ENCODE results near the gene GAA.

The GAA gene

DNA sequence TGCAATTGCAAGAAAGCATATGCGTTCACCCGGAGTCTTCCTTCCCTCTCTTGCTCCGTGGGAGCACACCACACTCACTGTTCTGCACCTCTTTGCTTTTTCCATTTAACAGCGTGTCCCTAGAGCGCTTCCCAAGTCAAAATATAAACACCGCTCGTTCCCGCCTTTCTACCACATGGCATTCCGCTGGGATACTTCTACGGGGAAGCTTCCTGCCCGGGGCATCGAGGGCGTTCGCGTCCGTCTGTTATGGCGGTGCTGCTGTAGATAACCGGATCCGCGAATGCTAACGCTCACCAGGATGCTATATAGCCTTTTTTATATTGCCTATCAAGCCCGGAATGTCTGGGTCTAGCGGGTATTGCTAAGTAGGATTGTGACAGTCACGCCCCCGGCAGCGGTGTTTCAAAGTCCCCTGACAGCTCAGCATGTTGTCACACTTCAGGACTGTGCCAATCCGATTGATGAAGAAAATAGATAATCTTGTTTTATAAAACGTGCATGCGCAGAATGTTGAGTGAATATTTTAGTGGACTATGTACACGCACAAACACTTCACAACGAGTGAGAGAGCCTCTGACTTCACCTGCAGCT lies 33.9 kb upstream of the GAA start:
- Histone ChIP-seq H3K4me1 (ENCODE audit: insufficient read depth, low read length) (peaks cover 12% of the 10 kb centered on the region), H3K27ac (ENCODE audit: low read depth, low read length) (no peak overlapping the region), H3K9me3 (ENCODE audit: insufficient read depth, low read depth, low read length) (no peaks in the 10 kb centered on the region), H3K36me3 (ENCODE audit: insufficient read depth, low read length) (no peaks in the 10 kb centered on the region), H3K27me3 (ENCODE audit: insufficient read depth, low read length) (no peaks in the 10 kb centered on the region), H3K4me3 (ENCODE audit: low read length) (no peak overlapping the region), H3K9ac (ENCODE audit: low read depth, low read length) (no peak overlapping the region)
- 95% methylated on average over 31 of the region's 31 CpGs for WGBS

DNA sequence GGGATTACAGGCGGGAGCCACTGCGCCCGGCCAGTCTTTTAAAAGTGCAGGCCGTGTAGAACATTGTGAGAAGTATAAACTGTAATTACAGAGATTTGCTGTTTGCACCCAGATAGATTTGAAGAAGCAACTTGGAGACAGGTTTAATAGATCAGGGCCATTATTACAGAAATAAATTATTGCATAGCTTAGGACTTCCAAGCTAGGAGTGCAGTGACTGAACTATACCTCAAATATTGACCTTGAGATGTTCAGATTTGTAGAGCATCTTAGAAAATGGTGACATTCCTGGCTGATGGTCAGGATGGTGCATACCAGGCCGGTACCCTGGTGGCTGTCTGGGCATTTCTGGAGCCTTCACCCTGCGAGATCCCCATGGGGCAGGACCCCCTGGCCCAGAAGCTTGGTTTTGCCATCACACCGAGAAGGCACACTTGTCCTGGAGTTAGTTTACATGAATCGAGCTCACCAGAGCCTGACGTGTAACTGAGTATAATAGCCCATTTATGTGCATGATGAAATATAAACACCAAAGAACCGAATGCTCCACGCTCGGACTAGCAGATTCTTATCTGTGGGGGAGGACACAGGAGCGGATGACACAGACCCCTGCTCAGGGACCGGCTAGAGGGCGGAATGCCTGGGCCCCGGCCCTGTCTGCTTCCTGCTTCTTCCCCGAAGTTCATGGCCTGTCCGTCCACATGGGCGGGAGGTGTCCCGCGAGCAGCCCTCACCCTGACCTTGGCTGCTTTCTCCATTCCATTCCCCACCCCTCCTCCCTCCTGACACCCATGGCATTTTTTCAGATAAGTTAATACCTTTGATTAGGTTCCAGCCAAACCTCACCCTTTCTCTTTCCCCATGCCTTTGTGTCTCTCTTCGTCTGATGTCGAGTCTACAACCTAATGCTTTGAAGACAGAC lies 32.8 kb upstream of the GAA start:
- Histone ChIP-seq H3K27me3 (ENCODE audit: insufficient read depth, low read length) (no peaks in the 10 kb centered on the region), H3K4me3 (ENCODE audit: low read length) (no peak overlapping the region), H3K4me1 (ENCODE audit: insufficient read depth, low read length) (peaks cover 12% of the 10 kb centered on the region), H3K27ac (ENCODE audit: low read depth, low read length) (no peak overlapping the region), H3K36me3 (ENCODE audit: insufficient read depth, low read length) (no peaks in the 10 kb centered on the region), H3K9me3 (ENCODE audit: insufficient read depth, low read depth, low read length) (no peaks in the 10 kb centered on the region), H3K9ac (ENCODE audit: low read depth, low read length) (no peak overlapping the region)
- 90% methylated on average over 23 of the region's 23 CpGs for WGBS

DNA sequence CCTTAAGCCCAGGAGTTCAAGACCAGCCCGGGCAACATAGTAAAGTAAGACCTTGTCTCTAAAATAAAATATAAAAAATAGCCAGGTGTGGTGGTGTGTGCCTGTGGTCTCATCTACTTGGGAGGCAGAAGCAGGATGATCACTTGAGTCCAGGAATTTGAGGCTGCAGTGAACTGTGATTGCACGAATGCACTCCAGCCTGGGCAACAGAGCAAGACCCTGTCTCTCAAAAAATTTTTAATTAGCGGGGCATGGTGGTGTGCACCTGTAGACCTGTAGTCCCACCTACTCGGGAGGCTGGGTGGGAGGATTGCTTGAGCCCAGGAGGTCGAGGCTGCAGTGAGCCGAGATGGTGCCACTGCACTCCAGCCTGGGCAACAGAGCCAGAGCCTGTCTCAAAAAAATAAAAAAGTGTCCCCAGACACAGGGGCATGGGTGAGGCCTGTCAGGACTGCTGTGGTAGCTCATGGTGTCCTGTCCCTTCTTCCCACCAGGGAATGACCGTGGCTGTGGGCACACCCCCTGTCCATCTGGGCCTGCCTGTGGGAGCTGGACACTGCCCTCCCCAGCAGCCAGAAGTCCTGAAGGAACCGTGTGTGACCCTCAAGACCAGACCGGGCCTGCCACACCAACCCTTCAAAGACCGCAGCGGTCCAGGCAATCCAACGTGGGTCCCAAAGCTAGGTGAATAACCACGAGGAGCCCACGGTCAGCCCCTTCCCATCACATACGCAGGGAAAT lies 30.8 kb upstream of the GAA start:
- Histone ChIP-seq H3K4me3 (ENCODE audit: low read length) (no peak overlapping the region), H3K9ac (ENCODE audit: low read depth, low read length) (no peak overlapping the region), H3K9me3 (ENCODE audit: insufficient read depth, low read depth, low read length) (no peaks in the 10 kb centered on the region), H3K27me3 (ENCODE audit: insufficient read depth, low read length) (no peaks in the 10 kb centered on the region), H3K27ac (ENCODE audit: low read depth, low read length) (no peak overlapping the region), H3K36me3 (ENCODE audit: insufficient read depth, low read length) (no peaks in the 10 kb centered on the region), H3K4me1 (ENCODE audit: insufficient read depth, low read length) (peaks cover 7% of the 10 kb centered on the region)
- 93% methylated on average over 15 of the region's 15 CpGs for WGBS

DNA sequence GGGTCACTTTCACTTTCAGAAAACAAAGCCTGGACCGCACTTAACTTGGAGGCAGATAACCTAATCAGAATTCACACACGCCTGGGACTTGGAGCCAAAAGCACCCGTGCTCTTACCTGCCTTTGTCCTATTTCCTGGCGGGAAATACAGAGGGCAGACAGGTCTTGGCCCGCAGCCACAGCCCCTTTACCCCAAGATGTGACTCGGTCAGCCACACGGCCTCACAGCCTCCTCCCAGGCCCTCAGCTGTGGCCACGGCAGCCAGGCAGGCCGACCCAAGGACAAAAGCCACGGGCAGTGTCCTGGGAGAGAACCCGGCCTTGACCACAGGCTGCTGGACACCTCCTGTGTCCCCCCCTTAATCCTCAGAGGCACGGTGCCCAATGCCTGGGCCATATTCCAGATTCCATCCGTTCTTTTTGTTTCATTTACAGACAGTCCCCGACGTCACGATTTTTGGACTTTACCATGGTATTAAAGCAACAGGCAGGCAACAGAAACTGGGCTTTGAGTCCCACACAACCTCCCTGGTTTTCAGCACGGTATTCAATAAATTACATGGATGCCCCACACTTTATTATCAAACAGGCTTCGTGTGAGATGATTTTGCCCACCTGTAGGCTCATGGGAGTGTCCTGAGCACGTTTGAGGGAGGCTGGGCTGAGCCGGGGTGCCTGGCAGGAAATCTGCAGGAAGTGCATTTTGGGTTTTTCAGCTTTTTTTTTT lies 30.1 kb upstream of the GAA start:
- Histone ChIP-seq H3K4me3 (ENCODE audit: low read length) (no peak overlapping the region), H3K9ac (ENCODE audit: low read depth, low read length) (no peak overlapping the region), H3K9me3 (ENCODE audit: insufficient read depth, low read depth, low read length) (no peaks in the 10 kb centered on the region), H3K4me1 (ENCODE audit: insufficient read depth, low read length) (no peaks in the 10 kb centered on the region), H3K27me3 (ENCODE audit: insufficient read depth, low read length) (no peaks in the 10 kb centered on the region), H3K27ac (ENCODE audit: low read depth, low read length) (no peak overlapping the region), H3K36me3 (ENCODE audit: insufficient read depth, low read length) (no peaks in the 10 kb centered on the region)
- WGBS, result 90% methylated on average over 20 of the region's 20 CpGs

DNA sequence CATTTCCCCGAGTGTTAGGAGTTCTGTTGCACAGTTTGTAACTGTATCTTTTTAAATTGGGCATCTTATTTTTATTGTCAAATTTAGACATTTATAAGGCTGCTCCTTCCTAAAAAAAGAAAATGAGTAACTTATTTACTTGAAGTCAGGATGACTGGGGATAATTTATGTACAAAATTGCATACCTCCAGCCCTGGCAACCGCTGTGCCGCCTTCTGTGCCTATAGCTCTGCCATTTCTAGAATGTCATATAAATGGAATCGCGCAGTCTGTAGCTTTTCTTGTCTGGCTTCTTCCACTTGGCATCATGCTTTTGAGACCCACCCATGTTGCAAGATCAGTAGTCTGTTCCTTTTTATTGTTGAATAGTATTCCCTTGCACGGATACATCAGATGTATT lies 29.0 kb upstream of the GAA start:
- Histone ChIP-seq H3K9ac (ENCODE audit: low read depth, low read length) (no peak overlapping the region), H3K27me3 (ENCODE audit: insufficient read depth, low read length) (no peaks in the 10 kb centered on the region), H3K9me3 (ENCODE audit: insufficient read depth, low read depth, low read length) (no peaks in the 10 kb centered on the region), H3K4me1 (ENCODE audit: insufficient read depth, low read length) (no peaks in the 10 kb centered on the region), H3K4me3 (ENCODE audit: low read length) (no peak overlapping the region), H3K36me3 (ENCODE audit: insufficient read depth, low read length) (no peaks in the 10 kb centered on the region), H3K27ac (ENCODE audit: low read depth, low read length) (no peak overlapping the region)
- WGBS, result 96% methylated on average over 6 of the region's 6 CpGs

DNA sequence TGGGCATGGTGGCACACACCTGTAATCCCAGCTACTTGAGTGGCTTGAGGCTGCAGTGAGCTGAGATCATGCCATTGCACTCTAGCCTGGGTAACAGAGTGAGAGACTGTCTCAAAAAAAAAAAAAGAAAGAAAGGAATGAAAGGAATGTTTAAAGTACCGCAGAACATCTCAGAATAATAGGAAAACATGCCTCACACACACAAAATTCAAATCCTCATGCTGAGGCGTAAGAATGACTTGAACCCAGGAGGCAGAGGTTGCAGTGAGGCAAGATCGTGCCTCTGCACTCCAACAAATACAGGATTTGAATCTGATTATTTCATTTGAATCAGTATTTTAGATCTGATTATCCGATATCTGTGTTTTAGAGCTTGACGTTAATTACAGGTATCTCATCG lies 21.3 kb upstream of the GAA start:
- Histone ChIP-seq H3K36me3 (ENCODE audit: insufficient read depth, low read length) (no peaks in the 10 kb centered on the region), H3K27me3 (ENCODE audit: insufficient read depth, low read length) (no peaks in the 10 kb centered on the region), H3K9me3 (ENCODE audit: insufficient read depth, low read depth, low read length) (no peaks in the 10 kb centered on the region), H3K4me1 (ENCODE audit: insufficient read depth, low read length) (no peaks in the 10 kb centered on the region), H3K27ac (ENCODE audit: low read depth, low read length) (no peak overlapping the region), H3K4me3 (ENCODE audit: low read length) (no peak overlapping the region), H3K9ac (ENCODE audit: low read depth, low read length) (no peak overlapping the region)
- WGBS, result 91% methylated on average over 6 of the region's 6 CpGs

DNA sequence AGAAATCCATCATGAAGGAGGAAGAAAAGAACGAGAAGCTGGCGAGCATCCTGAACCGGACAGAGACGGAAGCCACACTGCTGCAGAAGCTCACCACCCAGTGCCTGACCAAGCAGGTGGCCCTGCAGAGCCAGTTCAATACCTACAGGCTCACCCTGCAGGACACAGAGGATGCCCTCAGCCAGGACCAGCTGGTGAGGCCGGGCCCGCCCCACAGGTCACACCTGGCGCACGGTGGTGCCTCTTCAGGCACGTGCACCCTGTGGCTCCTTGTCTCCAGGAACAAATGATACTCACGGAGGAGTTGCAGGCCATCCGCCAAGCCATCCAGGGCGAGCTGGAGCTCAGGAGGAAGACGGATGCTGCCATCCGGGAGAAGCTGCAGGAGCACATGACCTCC lies 19.8 kb upstream of the GAA start:
- no peaks in the 10 kb centered on the region for H3K4me1 ChIP-seq (ENCODE audit: insufficient read depth, low read length)
- H3K27me3 ChIP-seq (ENCODE audit: insufficient read depth, low read length), result no peaks in the 10 kb centered on the region
- H3K4me3 ChIP-seq (ENCODE audit: low read length), result no peak overlapping the region
- WGBS, result 94% methylated on average over 14 of the region's 14 CpGs
- no peaks in the 10 kb centered on the region for H3K9me3 ChIP-seq (ENCODE audit: insufficient read depth, low read depth, low read length)
- H3K9ac ChIP-seq (ENCODE audit: low read depth, low read length), result no peak overlapping the region
- H3K36me3 ChIP-seq (ENCODE audit: insufficient read depth, low read length), result no peaks in the 10 kb centered on the region
- no peak overlapping the region for H3K27ac ChIP-seq (ENCODE audit: low read depth, low read length)

DNA sequence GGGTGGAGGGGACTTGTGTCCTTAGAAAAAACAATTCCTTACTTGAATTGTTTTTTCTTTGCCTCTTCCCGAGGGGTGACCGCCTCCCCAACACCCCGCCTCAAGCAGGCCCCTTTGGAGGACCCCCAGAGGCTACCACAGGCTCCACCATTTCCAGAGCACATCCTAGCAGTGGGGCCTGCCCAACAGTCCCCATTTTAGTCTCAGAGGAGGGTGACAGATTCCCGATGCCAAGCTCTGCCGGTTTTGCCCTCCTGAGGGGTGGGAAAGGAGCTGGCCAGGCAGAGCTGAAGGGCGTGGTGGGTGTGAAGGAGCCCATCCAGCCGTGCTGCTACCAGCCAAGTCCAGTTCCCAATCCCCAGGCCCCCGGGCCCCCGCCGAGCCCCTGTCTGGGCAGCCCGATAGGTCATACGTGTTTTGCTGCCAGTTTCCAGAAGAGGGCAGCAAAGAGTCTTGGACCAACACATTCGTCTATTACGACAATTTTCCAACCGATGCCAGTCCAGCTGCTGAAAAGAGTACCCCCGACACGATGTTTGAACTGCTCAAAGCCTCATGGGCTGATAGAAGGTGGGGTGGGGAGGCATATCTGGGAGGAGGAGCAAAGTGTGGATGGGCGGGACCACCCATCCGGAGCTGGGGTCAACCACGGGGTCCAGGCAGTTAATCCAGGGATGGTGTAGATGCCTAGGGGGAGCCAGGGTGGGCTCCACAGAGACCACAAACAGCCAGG lies 18.8 kb upstream of the GAA start:
- H3K36me3 ChIP-seq (ENCODE audit: insufficient read depth, low read length), result no peaks in the 10 kb centered on the region
- 34% methylated on average over 20 of the region's 20 CpGs for WGBS
- H3K9me3 ChIP-seq (ENCODE audit: insufficient read depth, low read depth, low read length), result no peaks in the 10 kb centered on the region
- H3K27me3 ChIP-seq (ENCODE audit: insufficient read depth, low read length), result no peaks in the 10 kb centered on the region
- no peaks in the 10 kb centered on the region for H3K4me1 ChIP-seq (ENCODE audit: insufficient read depth, low read length)
- no peak overlapping the region for H3K27ac ChIP-seq (ENCODE audit: low read depth, low read length)
- no peak overlapping the region for H3K9ac ChIP-seq (ENCODE audit: low read depth, low read length)
- H3K4me3 ChIP-seq (ENCODE audit: low read length), result no peak overlapping the region

DNA sequence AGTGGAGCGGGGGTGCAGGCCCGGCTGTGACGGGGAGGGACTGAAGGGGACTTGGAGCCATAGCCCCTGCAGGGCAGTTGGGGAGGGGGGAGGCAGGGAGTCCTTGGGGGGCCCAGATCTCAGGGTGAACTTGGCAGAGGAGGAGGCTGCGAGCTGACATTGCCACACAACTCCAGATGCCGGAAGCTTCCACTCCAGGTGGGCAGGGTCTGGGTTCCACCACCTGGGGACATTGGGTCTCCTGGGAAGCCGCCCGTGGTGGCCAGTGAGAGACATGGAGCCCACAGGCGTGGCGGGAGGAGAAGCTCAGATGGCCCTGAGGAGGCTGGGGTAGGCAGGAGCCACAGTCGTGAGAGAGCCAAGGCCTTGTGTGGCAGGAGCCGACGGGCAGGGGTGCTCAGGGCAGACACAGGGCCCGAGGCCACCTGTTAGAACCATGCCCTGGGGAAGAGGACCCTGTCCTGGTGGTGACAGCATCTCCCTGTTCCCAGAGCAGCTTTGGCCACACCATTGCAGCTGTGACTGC lies 18.2 kb upstream of the GAA start:
- Histone ChIP-seq H3K9ac (ENCODE audit: low read depth, low read length) (no peak overlapping the region), H3K36me3 (ENCODE audit: insufficient read depth, low read length) (no peaks in the 10 kb centered on the region), H3K27me3 (ENCODE audit: insufficient read depth, low read length) (no peaks in the 10 kb centered on the region), H3K27ac (ENCODE audit: low read depth, low read length) (no peak overlapping the region), H3K4me1 (ENCODE audit: insufficient read depth, low read length) (no peaks in the 10 kb centered on the region), H3K4me3 (ENCODE audit: low read length) (no peak overlapping the region), H3K9me3 (ENCODE audit: insufficient read depth, low read depth, low read length) (no peaks in the 10 kb centered on the region)
- WGBS, result 85% methylated on average over 13 of the region's 13 CpGs

DNA sequence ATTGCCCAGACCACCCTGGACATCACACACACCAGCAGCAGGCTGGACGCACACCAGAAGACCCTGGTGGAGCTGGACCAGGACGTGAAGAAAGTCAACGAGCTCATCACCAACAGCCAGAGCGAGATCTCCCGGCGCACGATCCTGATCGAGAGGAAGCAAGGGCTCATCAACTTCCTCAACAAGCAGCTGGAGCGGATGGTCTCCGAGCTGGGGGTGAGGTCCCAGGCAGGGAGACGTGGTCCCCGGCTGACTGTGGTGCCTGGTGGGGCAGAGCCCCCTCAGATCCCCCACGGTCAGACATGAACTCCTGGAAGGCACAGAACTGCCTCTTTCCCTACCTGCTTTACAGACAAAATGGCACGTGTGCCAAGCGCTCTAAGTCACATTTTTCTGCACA lies 16.6 kb upstream of the GAA start:
- no peak overlapping the region for H3K4me3 ChIP-seq (ENCODE audit: low read length)
- no peaks in the 10 kb centered on the region for H3K36me3 ChIP-seq (ENCODE audit: insufficient read depth, low read length)
- H3K27ac ChIP-seq (ENCODE audit: low read depth, low read length), result no peak overlapping the region
- H3K4me1 ChIP-seq (ENCODE audit: insufficient read depth, low read length), result no peaks in the 10 kb centered on the region
- no peak overlapping the region for H3K9ac ChIP-seq (ENCODE audit: low read depth, low read length)
- no peaks in the 10 kb centered on the region for H3K27me3 ChIP-seq (ENCODE audit: insufficient read depth, low read length)
- WGBS, result 94% methylated on average over 15 of the region's 15 CpGs
- H3K9me3 ChIP-seq (ENCODE audit: insufficient read depth, low read depth, low read length), result no peaks in the 10 kb centered on the region
